ENCODE results near the gene ADAM10. TPM values are rescaled to one million over a fixed set of nuclear protein-coding genes. Genes with fewer than 3 reads are reported as not detected.

Gene ADAM10
- total RNA-seq, 1 donor from 2014 or later: 87.7 TPM

- peaks cover 14% of the 10 kb centered on the region for H3K27me3 Mint-ChIP-seq
- no peak for TF ChIP-seq CTCF (IDR thresholded peaks at IDR 0.05)
- H3K4me3 Mint-ChIP-seq: no peak overlapping the region
- H3K4me1 Mint-ChIP-seq: peaks cover 9% of the 10 kb centered on the region
- intact Hi-C loops (cut with micrococcal nuclease): no loop called here
- peaks cover 5% of the 10 kb centered on the region for H3K36me3 Mint-ChIP-seq (ENCODE audit: low read depth)
- peaks cover 6% of the 10 kb centered on the region for H3K9me3 Mint-ChIP-seq
- POLR2A ChIA-PET: no interaction called here
- no peak for ATAC-seq (ENCODE audit: low read depth)
- no peak overlapping the region for H3K27ac Mint-ChIP-seq
- CTCF ChIA-PET: no interaction called here
- no peak for DNase-seq
Observed at GRCh38 chr15:58583171-58583908, 166.2 kb downstream of the ADAM10 start.

GRCh38 chr15:58582160-58582559, 167.3 kb downstream of the ADAM10 start:
- intact Hi-C loops (cut with micrococcal nuclease): no loop called here
- ATAC-seq (ENCODE audit: low read depth) (no peak), DNase-seq (no peak)
- no peak overlapping the region for H3K27ac Mint-ChIP-seq
- ChIA-PET POLR2A (no interaction called here), CTCF (no interaction called here)
- H3K9me3 Mint-ChIP-seq: peaks cover 6% of the 10 kb centered on the region
- peaks cover 9% of the 10 kb centered on the region for H3K4me1 Mint-ChIP-seq
- H3K27me3 Mint-ChIP-seq: peaks cover 14% of the 10 kb centered on the region
- peaks cover 5% of the 10 kb centered on the region for H3K36me3 Mint-ChIP-seq (ENCODE audit: low read depth)
- H3K4me3 Mint-ChIP-seq: no peak overlapping the region
- TF ChIP-seq CTCF (IDR thresholded peaks at IDR 0.05): no peak

- Mint-ChIP-seq H3K4me1 (peaks cover 3% of the 10 kb centered on the region), H3K27me3 (no peaks in the 10 kb centered on the region), H3K36me3 (ENCODE audit: low read depth) (no peaks in the 10 kb centered on the region), H3K9me3 (no peaks in the 10 kb centered on the region), H3K27ac (no peak overlapping the region), H3K4me3 (no peak overlapping the region)
- POLR2A ChIA-PET: no interaction called here
- no peak for TF ChIP-seq CTCF (IDR thresholded peaks at IDR 0.05)
- intact Hi-C loops (cut with micrococcal nuclease): no loop called here
- ATAC-seq (ENCODE audit: low read depth) (no peak), DNase-seq (no peak)
- CTCF ChIA-PET: no interaction called here
Observed at GRCh38 chr15:58576657-58577056, 172.8 kb downstream of the ADAM10 start.

- Mint-ChIP-seq H3K27ac (no peak overlapping the region), H3K4me3 (no peak overlapping the region), H3K36me3 (ENCODE audit: low read depth) (no peaks in the 10 kb centered on the region), H3K4me1 (peaks cover 3% of the 10 kb centered on the region), H3K9me3 (peaks cover under 1% of the 10 kb centered on the region), H3K27me3 (no peaks in the 10 kb centered on the region)
- no peak for DNase-seq
- ChIA-PET CTCF (no interaction called here), POLR2A (no interaction called here)
- intact Hi-C loops (cut with micrococcal nuclease): no loop called here
- no peak for TF ChIP-seq CTCF (IDR thresholded peaks at IDR 0.05)
- ATAC-seq (ENCODE audit: low read depth): no peak
Observed at GRCh38 chr15:58575045-58575786, 174.3 kb downstream of the ADAM10 start.

- Mint-ChIP-seq H3K9me3 (peaks cover 3% of the 10 kb centered on the region), H3K27ac (no peak overlapping the region), H3K36me3 (ENCODE audit: low read depth) (no peaks in the 10 kb centered on the region), H3K4me1 (peaks cover 3% of the 10 kb centered on the region), H3K27me3 (no peaks in the 10 kb centered on the region), H3K4me3 (no peak overlapping the region)
- DNase-seq (no peak), ATAC-seq (ENCODE audit: low read depth) (no peak)
- intact Hi-C loops (cut with micrococcal nuclease): no loop called here
- POLR2A ChIA-PET: no interaction called here
- TF ChIP-seq CTCF (IDR thresholded peaks at IDR 0.05): no peak
- CTCF ChIA-PET: no interaction called here
Observed at GRCh38 chr15:58574631-58575030, 174.9 kb downstream of the ADAM10 start.
